Gastroesophageal sphincter (tissue), 4 donors: ENCODE data around the gene SPSB2. TPM values are rescaled to one million over a fixed set of nuclear protein-coding genes. Genes with fewer than 3 reads are reported as not detected.

Experiments
- ATAC-seq: fragments of 150-250 bp; one replicate; pipeline ENCODE4 v1.9.1; 2016; ENCODE audit warnings: mild to moderate bottlenecking, moderate library complexity
- H3K27ac ChIP-seq, 4 donors: fragments of 200-600 bp; sonication (generic) in 3 of 4; 1 replicate in 3 of 4; 2 replicates in 1 of 4; pipeline ENCODE4 v1.5.1; 2016 to 2019
- H3K27me3 ChIP-seq: fragments of 200-600 bp; sonication (generic); one replicate; pipeline ENCODE4 v1.5.1; 2019
- H3K36me3 ChIP-seq, 2 donors: fragments of 200-600 bp; sonication (generic); one replicate each; pipeline ENCODE4 v1.5.1; 2019; ENCODE audit warnings: control low read depth in 1 of 2
- H3K4me1 ChIP-seq, 3 donors: fragments of 200-600 bp; sonication (generic); 1 replicate in 2 of 3; 2 replicates in 1 of 3; pipeline ENCODE4 v1.5.1; 2016 to 2019; ENCODE audit warnings: control low read depth in 2 of 3
- H3K4me3 ChIP-seq, 2 donors: fragments of 200-600 bp; sonication (generic); one replicate each; pipeline ENCODE4 v1.5.1; 2019; ENCODE audit warnings: mild to moderate bottlenecking in 1 of 2, moderate library complexity in 1 of 2
- H3K9me3 ChIP-seq, 3 donors: fragments of 200-600 bp; sonication (generic); one replicate each; pipeline ENCODE4 v1.5.1; 2017 to 2019; ENCODE audit warnings: control low read depth in 2 of 3
- EP300 ChIP-seq: sonication (generic); formaldehyde crosslinking; IDR thresholded peaks from one replicate; pipeline ENCODE4 v1.6.1; 2017; ENCODE audit warnings: antibody characterized with exemption, mild to moderate bottlenecking
- POLR2A ChIP-seq, 2 donors: fragments of 450-650 bp; IDR thresholded peaks; one replicate each; pipeline ENCODE4 v1.6.1; 2017; ENCODE audit warnings: antibody characterized with exemption in 2 of 2, mild to moderate bottlenecking in 2 of 2, moderate library complexity in 1 of 2
- POLR2AphosphoS5 ChIP-seq: sonication (generic); formaldehyde crosslinking; IDR thresholded peaks from one replicate; pipeline ENCODE4 v1.6.1; 2017; ENCODE audit warnings: antibody characterized with exemption
- WGBS, 2 donors: methylation state at CpG; one replicate each; pipeline ENCODE4 v1.1.5; 2018; ENCODE audit warnings: low coverage in 1 of 2; 5-methylcytosine and 5-hydroxymethylcytosine counted together
- total RNA-seq, 4 donors: library from RNA; depleted of rRNA; stranded (reverse); fragments of >200 nt; gene quantifications; one replicate each; pipeline ENCODE4 v1.1.0, GENCODE V29; 2016
- TF ChIP-seq, protein P1 (sequence below), 4 experiments: fragments of 200-600 bp in 2 of 4; fragments of 450-650 bp in 2 of 4; sonication (generic) in 1 of 4; IDR thresholded peaks; one replicate each; pipeline ENCODE4 v1.5.1; 2017 to 2019; ENCODE audit warnings: antibody characterized with exemption in 4 of 4, mild to moderate bottlenecking in 2 of 4, moderate library complexity in 2 of 4

SPSB2 gene
- total RNA-seq, 4 donors from 2014 or later = 7.4 to 10.7 (median 8.1) TPM

GRCh38 chr12:6837370-6838060 is 35.6 kb downstream of the SPSB2 start:
- H3K36me3 ChIP-seq = peaks cover 0 to 79% of the 10 kb centered on the region in 2 donors
- no peak overlapping the region for H3K4me3 ChIP-seq
- H3K9me3 ChIP-seq = no peaks in the 10 kb centered on the region
- no peak for TF ChIP-seq EP300
- TF ChIP-seq POLR2A (IDR thresholded peaks at IDR 0.05) = no peak
- TF ChIP-seq, protein P1, sequence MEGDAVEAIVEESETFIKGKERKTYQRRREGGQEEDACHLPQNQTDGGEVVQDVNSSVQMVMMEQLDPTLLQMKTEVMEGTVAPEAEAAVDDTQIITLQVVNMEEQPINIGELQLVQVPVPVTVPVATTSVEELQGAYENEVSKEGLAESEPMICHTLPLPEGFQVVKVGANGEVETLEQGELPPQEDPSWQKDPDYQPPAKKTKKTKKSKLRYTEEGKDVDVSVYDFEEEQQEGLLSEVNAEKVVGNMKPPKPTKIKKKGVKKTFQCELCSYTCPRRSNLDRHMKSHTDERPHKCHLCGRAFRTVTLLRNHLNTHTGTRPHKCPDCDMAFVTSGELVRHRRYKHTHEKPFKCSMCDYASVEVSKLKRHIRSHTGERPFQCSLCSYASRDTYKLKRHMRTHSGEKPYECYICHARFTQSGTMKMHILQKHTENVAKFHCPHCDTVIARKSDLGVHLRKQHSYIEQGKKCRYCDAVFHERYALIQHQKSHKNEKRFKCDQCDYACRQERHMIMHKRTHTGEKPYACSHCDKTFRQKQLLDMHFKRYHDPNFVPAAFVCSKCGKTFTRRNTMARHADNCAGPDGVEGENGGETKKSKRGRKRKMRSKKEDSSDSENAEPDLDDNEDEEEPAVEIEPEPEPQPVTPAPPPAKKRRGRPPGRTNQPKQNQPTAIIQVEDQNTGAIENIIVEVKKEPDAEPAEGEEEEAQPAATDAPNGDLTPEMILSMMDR (IDR thresholded peaks at IDR 0.05) = no peak
- no peak for TF ChIP-seq POLR2AphosphoS5
- no peaks in the 10 kb centered on the region for H3K4me1 ChIP-seq
- no peak for ATAC-seq
- WGBS, 2 donors = 80 to 92% methylated on average over 2 to 4 of the region's 26 CpGs
- no peaks in the 10 kb centered on the region for H3K27me3 ChIP-seq
- no peak overlapping the region for H3K27ac ChIP-seq

DNA sequence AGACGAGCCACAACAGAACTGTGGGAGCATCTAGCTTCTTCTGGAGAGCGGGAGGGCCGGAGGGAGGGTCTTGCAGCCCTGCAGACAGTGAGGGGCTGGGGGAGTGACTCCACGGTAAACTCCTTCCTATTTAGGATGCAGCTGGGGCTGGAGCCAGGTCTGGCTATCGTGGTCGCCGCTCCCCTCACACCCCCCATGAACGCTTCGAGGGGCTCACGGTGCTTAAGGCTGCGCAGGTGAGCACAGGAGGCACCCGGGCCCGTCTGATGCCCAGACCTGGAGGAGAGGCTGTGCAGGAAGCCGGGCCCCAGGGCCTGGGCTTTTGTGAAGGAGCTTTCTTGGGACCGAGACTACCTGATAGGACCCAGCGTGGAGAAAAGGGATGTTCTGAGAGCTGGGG is 36.3 kb downstream of the SPSB2 start:
- no peaks in the 10 kb centered on the region for H3K9me3 ChIP-seq
- H3K4me3 ChIP-seq = no peak overlapping the region
- H3K36me3 ChIP-seq = peaks cover 0 to 80% of the 10 kb centered on the region in 2 donors
- H3K27ac ChIP-seq = no peak overlapping the region
- ATAC-seq = no peak
- no peak for TF ChIP-seq EP300
- TF ChIP-seq, protein P1 (IDR thresholded peaks at IDR 0.05) = no peak
- TF ChIP-seq POLR2AphosphoS5 = no peak
- no peak for TF ChIP-seq POLR2A (IDR thresholded peaks at IDR 0.05)
- 60% methylated on average over 1 of the region's 16 CpGs; no CpG with 5 or more reads in 1 of the 2 donors for WGBS, 2 donors
- no peaks in the 10 kb centered on the region for H3K27me3 ChIP-seq
- H3K4me1 ChIP-seq = no peaks in the 10 kb centered on the region

- peaks cover 0 to 91% of the 10 kb centered on the region in 2 donors for H3K36me3 ChIP-seq
Measured at GRCh38 chr12:6834873-6835272, 38.2 kb downstream of the SPSB2 start.

DNA sequence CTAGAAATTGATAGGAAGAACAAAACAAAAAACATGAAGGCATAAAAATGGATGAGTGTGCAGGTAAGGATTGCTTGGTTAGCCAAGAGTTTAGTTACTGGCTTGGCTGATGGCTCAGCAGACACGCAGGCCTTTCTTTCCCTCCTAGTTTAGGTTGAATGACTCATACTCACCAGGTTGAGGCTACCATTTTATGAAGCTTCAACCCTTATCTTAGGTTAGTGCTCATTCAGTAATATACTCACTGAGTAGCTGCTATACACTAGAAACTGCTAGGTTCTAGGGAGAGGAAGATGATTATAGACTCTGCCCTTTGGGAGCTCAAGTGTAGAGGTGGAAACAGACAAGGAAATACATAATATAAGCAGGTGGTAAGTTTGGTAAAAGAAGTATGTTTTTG is 38.8 kb downstream of the SPSB2 start:
- Histone ChIP-seq H3K27me3 (no peaks in the 10 kb centered on the region), H3K4me1 (peaks cover 0 to 14% (median 9%) of the 10 kb centered on the region in 3 donors), H3K4me3 (no peak overlapping the region), H3K9me3 (no peaks in the 10 kb centered on the region), H3K27ac (no peak overlapping the region), H3K36me3 (peaks cover 0 to 85% of the 10 kb centered on the region in 2 donors)
- WGBS, 2 donors = 20 to 86% methylated on average over 1 of the region's 1 CpG
- no peak for ATAC-seq
- TF ChIP-seq POLR2AphosphoS5 (no peak), POLR2A (IDR thresholded peaks at IDR 0.05) (no peak), EP300 (no peak)
- TF ChIP-seq, protein P1 (IDR thresholded peaks at IDR 0.05) = no peak

More at GRCh38 chr12:6834873-6835272, 38.2 kb downstream of the SPSB2 start:
- no peak overlapping the region for H3K4me3 ChIP-seq
- ATAC-seq = no peak
- H3K27me3 ChIP-seq = no peaks in the 10 kb centered on the region
- no peaks in the 10 kb centered on the region for H3K9me3 ChIP-seq
- TF ChIP-seq POLR2A (IDR thresholded peaks at IDR 0.05) (no peak), POLR2AphosphoS5 (no peak), EP300 (no peak)
- TF ChIP-seq, protein P1 (IDR thresholded peaks at IDR 0.05) = no peak
- no peak overlapping the region for H3K27ac ChIP-seq
- H3K4me1 ChIP-seq = peaks cover 0 to 8% (median 3%) of the 10 kb centered on the region in 3 donors
- 70 to 79% methylated on average over 3 to 4 of the region's 5 CpGs for WGBS, 2 donors
